AML-193 (cell line): ENCODE data around the gene OR2AJ1.

ENCODE experiments used
- DNase-seq, 2 experiments: peaks; one replicate each; lab custom pipeline; 2025; lab: John Stamatoyannopoulos, UW

OR2AJ1 gene

DNA sequence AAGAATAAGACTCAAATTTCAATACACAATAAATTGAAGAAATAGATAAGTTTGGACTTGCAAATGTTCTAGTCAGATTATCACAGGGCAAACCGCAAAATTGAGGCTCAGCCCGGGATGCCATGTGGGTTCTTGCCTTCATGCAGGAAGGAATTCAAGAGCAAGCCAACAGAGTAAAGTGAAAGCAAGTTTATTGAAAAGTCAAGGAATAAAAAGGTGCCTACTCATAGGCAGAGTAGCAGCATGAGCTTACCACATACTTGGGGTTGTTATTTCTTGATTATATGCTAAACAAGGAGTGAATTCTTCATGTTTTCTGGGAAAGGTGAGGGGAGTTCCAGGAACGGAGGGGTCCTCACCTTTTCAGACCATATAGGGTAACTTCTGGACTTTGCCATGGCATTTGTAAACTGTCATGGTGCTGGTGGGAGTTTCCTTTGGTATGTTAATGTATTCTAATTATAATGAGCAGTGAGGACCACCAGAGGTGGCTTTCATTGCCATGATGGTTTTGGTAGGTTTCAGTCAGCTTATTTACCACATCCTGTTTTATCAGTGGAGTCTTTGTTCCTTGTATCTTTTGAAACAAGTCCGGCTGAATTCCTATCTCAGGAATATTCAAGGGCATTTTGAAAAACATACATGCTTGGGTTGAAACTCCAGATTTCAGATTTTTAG lies 38.4 kb downstream of the OR2AJ1 start:
- no peak for DNase-seq

- no peak for DNase-seq
Measured at GRCh38 chr1:247964933-247965332, 40.2 kb downstream of the OR2AJ1 start, which contains the start of gene OR2AK2. Gene OR2AK2 (plus strand): TSS chr1:247965233. CDS start chr1:247965377, 144 bp downstream.

GRCh38 chr1:247966532-247967204 lies 42.0 kb downstream of the OR2AJ1 start:
- DNase-seq = no peak
